H1 (cell line): ENCODE results near the gene ADAMTS8.

Experiments
- CTCF ChIP-seq, 3 experiments: IDR thresholded peaks; 1 replicate in 2 of 3; 2 replicates in 1 of 3; pipeline versions ENCODE4 v1.5.1 to v1.6.1; 2011; ENCODE audit warnings: low read length in 3 of 3, mild to moderate bottlenecking in 3 of 3, inconsistent platforms in 2 of 3, low read depth in 1 of 3, moderate library complexity in 1 of 3; ENCODE audit not compliant: insufficient read depth in 1 of 3; ENCODE audit errors: control extremely low read depth in 1 of 3
- GTF2F1 ChIP-seq: IDR thresholded peaks from 2 replicates; pipeline ENCODE4 v1.6.1; 2012; ENCODE audit warnings: low read depth, low read length, improper control_type of control experiment, borderline replicate concordance
- MAX ChIP-seq: IDR thresholded peaks from 2 replicates; pipeline ENCODE4 v1.6.1; 2012; ENCODE audit warnings: inconsistent platforms
- POLR2AphosphoS5 ChIP-seq: IDR thresholded peaks from 2 replicates; pipeline ENCODE4 v1.6.1; 2011; ENCODE audit warnings: low read depth, low read length
- RAD21 ChIP-seq, 2 experiments: IDR thresholded peaks in 1 of 2; conservative IDR thresholded peaks in 1 of 2; 2 replicates each; pipeline ENCODE4 v1.6.1; 2011; ENCODE audit warnings: low read depth in 2 of 2, low read length in 2 of 2, improper control_type of control experiment in 1 of 2, inconsistent platforms in 1 of 2, mild to moderate bottlenecking in 1 of 2, moderate library complexity in 1 of 2
- SIN3A ChIP-seq, 2 experiments: IDR thresholded peaks in 1 of 2; conservative IDR thresholded peaks in 1 of 2; 2 replicates each; pipeline ENCODE4 v1.6.1; 2011 to 2012; ENCODE audit warnings: low read length in 2 of 2, improper control_type of control experiment in 1 of 2, low read depth in 1 of 2, mild to moderate bottlenecking in 1 of 2
- SRF ChIP-seq: IDR thresholded peaks from 2 replicates; pipeline ENCODE4 v1.6.1; 2011; ENCODE audit warnings: mild to moderate bottlenecking, low read depth, low read length, moderate library complexity
- TCF12 ChIP-seq: IDR thresholded peaks from 2 replicates; pipeline ENCODE4 v1.6.1; 2011; ENCODE audit warnings: low read depth, mild to moderate bottlenecking, low read length
- ZNF274 ChIP-seq: IDR thresholded peaks from 2 replicates; pipeline ENCODE4 v1.7.0; 2012; ENCODE audit warnings: low read length, borderline replicate concordance; ENCODE audit errors: extremely low read depth

GRCh38 chr11:130383344-130384211, 44.8 kb downstream of the ADAMTS8 start:
- TF ChIP-seq ZNF274 (no peak), TCF12 (0 out of 2 replicates have a peak, but pooled peaks have one; percentile 27), CTCF (IDR thresholded peaks at IDR 0.05; ENCODE audit: control extremely low read depth in 1 of 3, insufficient read depth in 1 of 3, low read depth in 1 of 3, low read length in 3 of 3) (no peak), SRF (no peak), SIN3A (conservative IDR thresholded peaks at IDR 0.05 in 1 of 2, IDR thresholded peaks at IDR 0.05 in 1 of 2; ENCODE audit: low read depth in 1 of 2, low read length in 2 of 2) (peak in 1 of 2 experiments; percentile 81; a peak in 2 of 4 replicates), POLR2AphosphoS5 (no peak), MAX (no peak), GTF2F1 (no peak), RAD21 (IDR thresholded peaks at IDR 0.05 in 1 of 2, conservative IDR thresholded peaks at IDR 0.05 in 1 of 2; ENCODE audit: low read depth in 2 of 2, low read length in 2 of 2) (no peak; a peak in 1 of 4 replicates)
